HG02884 (cell line): ENCODE data around the gene MIPOL1.
"Not testable (repeated sequence)": the region's sequence is repeated elsewhere in the genome, so short reads cannot be mapped to it uniquely, and the experiment has no call there.

Experiments used
- ATAC-seq: cut with Tn5 transposase; IDR thresholded peaks from one replicate; pipeline ENCODE4 v1.9.1; 2021; ENCODE audit warnings: mild to moderate bottlenecking, moderate library complexity; ENCODE audit not compliant: unreplicated experiment

Gene MIPOL1

GRCh38 chr14:37512173-37512572 lies 314.4 kb downstream of the MIPOL1 start:
- ATAC-seq, result no peak

- ATAC-seq, result no peak
Observed at GRCh38 chr14:37515771-37516170, 318.0 kb downstream of the MIPOL1 start.

GRCh38 chr14:37526994-37527393 lies 329.3 kb downstream of the MIPOL1 start:
- ATAC-seq, result no peak

DNA sequence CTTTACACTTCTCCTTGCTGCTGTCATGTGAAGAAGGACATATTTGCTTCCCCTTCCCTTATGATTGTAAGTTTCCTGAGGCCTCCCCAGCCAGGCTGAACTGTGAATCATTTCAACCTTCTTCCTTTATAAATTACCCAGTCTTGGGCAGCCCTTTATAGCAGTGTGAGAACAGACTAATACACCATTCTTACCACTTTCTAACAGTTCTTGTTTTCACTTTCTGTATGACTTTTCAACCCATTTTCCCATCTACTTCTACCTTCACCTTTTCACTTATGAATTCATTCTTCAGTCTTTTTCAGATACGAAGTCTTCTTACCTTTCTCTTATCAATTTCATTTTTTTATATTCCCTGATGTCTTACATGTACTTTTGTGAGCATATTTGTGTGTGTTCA lies 342.3 kb downstream of the MIPOL1 start:
- ATAC-seq, result no peak

- ATAC-seq, result no peak
Observed at GRCh38 chr14:37544407-37544806, 346.7 kb downstream of the MIPOL1 start.

DNA sequence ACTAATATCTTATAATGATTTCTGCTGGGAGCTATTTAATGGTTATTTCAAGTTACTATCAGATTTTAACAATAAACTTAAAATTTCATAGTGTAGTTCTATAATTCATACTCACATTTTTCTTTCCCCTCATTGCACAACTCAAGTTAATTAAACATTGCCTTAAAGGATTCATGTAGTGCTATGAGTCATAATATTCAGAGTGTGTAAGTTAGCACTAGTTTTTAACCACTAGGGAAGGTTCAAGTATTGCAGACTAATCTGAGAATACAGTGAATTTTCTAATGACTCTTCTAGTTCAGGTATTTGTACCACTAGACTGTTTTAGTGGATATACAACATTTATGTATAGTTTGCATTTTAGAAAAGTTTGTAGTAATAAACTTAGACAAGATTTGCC lies 347.4 kb downstream of the MIPOL1 start:
- no peak for ATAC-seq

DNA sequence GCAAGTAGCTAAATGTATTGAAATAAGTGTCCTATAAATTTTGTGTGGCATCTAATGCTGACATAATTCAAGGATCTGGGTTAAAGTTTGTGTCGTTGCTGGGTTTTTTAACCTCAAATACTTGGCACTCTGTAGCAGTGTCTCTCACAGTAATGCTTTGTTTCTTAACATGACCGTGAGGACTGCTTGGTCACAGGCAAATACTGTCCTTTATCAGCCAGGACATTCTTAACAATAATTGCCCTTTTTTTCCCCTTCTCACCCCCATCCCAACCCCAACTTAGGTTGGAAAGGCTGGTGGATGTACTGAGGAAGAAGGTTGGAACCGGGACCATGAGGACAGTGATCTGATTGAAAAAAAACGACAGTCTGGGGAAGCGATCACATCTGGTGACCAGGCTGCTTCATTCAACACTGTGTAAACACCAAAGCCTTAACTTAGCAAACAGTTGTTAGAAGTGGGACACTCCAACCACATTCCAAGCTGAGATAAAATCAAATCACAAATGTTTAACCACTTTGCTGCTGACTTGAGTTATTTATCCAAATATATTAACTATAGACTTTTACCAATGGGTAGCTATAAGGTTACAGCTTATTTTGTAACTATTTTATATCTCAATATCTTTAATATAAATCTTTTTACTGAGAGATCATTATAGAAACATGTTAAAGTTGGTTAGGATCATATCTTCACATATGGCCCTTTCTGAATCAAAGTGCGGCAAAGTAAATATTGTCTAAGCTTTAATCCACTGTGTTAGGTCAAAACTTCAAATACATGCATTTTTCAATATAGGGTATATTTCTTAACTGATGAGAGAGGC lies 349.1 kb downstream of the MIPOL1 start:
- ATAC-seq, result no peak

DNA sequence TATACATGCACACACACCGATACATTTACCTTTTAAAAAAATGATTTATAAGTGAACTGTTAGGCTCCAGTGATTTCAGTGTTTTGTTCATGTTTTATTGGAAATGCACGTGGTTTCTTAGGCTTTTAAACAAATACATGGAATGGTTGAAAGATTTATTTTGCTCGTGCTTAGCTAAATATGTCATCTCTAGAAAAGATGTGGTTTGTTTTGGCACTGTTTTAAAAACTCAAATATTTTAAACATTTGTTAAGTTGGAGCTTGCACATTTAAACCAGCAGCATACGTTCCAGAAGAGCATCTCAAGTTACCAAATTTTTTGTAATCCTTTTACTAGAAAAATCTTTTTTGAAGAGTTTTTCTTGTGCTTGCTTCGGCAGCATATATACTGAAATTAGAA lies 352.8 kb downstream of the MIPOL1 start:
- ATAC-seq, result no peak

DNA sequence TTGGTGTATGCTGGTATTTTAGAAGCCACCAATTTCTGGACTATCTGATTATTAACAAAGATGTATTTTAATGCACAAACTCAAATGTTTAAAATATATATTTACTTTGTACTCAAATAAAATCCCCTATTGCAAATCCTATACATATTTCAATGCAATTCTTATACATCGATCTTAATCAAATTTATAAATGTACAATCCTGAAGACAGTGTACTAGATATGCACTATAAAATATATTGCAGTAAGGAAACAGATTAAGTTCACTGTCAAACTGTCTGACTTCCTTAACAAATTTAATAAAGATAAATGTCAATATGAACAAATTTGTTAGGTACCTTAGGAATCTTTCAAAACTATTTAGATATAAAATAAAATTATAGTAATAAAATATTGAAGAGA lies 353.4 kb downstream of the MIPOL1 start:
- ATAC-seq, result no peak

DNA sequence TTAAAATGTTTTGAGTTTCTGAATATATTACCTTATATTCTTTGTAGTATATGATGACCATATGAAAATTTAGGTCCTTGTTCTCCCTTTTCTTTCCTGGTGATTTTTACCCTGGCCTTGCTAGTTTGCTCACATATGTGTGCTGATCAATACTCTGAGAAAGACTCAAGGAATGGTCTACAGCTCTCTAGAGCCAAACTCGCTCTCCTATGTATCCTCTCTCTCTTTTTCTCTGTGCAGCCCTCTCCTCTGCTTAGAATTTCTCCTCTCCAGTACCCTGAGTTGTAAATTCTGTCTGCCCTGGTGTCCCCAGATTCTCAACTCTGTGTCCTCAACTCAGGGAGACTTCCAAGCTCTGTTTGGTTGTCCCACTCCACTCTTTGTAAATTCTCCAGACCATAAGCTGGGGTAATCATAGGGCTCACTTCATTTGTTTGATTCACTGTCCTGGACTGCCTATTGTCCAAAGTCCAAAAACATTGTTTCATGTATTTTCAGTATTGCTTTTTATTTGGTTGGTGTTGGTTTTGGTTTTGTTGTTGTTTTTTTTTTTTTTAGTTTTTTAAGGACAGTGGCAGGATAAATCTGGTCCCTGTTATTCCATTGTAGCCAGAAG lies 356.3 kb downstream of the MIPOL1 start:
- no peak for ATAC-seq

- ATAC-seq, result not testable (repeated sequence)
Observed at GRCh38 chr14:37555596-37555995, 357.9 kb downstream of the MIPOL1 start.

DNA sequence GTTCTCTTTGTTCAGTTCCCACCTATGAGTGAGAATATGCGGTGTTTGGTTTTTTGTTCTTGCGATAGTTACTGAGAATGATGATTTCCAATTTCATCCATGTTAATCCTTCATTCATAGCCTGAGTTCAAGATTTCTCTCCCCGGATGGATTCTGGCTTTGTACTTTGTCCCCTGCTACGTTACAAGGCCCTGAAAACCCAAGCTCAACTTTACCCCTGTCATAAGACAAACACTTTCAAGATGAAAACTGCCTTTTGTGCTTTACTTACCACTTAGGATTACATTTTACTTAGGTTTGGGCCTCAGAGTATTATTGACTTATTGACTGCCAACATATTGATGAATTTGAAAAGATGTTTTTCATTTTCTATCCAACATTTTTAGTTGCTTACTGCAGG lies 361.0 kb downstream of the MIPOL1 start:
- no peak for ATAC-seq

GRCh38 chr14:37559386-37559785 lies 361.6 kb downstream of the MIPOL1 start:
- ATAC-seq, result no peak

- no peak for ATAC-seq
Observed at GRCh38 chr14:37563189-37563588, 365.5 kb downstream of the MIPOL1 start.

- no peak for ATAC-seq
Observed at GRCh38 chr14:37565550-37565949, 367.8 kb downstream of the MIPOL1 start.

DNA sequence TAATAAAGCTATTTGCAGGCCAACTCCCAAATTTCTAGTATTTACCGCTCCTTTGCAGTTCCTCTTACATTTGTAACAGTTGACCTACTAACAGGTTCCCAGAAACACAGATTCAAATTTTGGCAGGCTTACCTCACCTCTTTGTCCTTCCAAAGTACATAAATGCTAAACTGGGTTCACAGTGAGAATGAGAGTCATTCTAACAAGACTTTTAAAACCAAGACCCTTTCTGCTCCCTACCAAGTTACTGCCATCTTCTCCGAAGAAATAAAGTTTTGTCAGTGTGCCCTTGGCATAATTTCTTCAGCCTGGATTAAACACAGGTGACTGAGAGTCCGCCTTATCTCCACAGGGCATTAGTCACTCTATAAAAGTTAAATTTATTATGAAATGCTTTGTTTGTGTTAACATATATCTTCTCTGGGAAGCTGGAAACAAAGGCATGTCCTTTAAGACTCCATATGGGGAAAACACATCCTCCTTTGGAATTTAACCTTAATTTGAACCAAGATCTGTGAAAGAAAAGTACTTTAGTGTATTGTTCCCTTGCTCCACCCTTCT lies 369.2 kb downstream of the MIPOL1 start:
- ATAC-seq, result no peak

DNA sequence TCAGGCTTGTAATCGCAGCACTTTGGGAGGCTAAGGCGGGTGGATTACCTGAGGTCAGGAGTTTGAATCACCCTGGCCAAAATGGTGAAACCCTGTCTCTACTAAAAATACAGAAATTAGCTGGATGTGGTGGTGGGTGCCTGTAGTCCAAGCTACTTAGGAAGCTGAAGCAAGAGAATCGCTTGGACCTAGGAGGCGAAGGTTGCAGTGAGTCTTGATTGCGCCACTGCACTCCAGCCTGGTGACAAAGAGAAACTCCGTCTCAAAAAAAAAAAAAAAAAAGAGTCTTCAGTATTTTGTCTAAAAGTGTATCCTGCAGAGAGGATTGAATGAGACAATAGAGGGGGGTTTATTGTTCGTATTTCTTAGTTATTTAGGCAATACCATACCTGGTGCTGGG lies 372.0 kb downstream of the MIPOL1 start:
- ATAC-seq, result no peak

DNA sequence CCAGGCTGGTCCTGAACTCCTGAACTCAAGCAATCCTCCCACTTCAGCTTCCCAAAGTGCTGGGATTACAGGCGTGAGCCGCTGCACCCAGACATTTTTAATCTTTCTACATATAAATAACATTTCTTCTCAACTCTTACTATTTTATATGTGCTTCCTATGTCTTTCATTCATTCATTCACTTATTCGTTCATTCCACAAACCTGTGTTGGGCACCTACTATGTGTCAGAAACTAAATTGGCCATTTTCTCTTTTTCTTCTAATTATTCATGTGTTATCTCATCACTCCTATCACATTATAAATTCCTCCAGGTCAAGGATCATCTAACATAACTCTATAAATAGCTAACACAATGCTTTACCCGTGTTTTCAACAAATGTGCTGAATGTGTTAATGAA lies 373.7 kb downstream of the MIPOL1 start:
- no peak for ATAC-seq

GRCh38 chr14:37573356-37573755 lies 375.6 kb downstream of the MIPOL1 start:
- no peak for ATAC-seq

DNA sequence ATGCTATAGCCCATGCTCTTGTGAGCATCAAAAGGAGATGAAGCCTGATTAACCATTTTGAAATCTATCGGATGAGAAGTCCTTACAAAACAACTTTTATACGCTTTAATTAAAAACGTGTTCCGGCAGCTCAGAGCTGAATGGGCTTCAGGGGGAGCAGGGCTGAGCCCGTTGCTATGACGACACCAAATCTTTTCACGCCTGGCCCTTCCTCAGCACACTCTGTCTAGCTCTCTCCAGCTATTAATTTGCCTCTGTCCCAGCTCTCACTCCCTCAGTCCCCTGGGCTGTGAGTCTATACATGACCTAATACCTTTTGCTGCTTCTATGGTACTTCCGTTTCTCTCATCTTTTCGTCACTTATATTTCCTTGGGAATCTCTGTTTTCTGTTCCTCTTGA lies 381.5 kb downstream of the MIPOL1 start:
- no peak for ATAC-seq

DNA sequence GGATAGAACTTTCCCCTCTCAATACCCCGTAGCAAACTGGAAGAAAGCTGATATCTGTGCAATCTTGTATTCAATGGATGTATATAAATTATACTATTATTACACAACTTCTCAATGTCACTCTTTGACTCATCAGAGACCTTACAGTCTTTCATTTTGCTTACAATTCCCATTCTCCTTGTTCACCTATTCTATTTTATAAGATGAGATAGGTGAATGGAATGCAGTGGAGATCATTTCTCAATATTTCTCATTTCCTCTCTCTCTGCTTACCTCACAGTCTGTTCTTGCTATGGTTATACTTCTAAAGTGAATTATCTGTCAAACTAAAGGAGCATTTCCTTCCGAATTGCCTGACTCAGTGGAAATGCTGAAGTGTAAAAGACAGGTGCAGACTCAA lies 382.4 kb downstream of the MIPOL1 start:
- no peak for ATAC-seq
